HCT116 (cell line): ENCODE measurements around the gene ABCA6. TPM values are rescaled to one million over a fixed set of nuclear protein-coding genes. Genes with fewer than 3 reads are reported as not detected.

Experiments
- ATAC-seq: fragments of 200-7000 bp; cut with Tn5 transposase; 2 replicates; pipeline ENCODE4 v1.9.1; 2020; ENCODE audit warnings: mild to moderate bottlenecking, moderate library complexity
- BruUV-seq: library from RNA; stranded (reverse); fragments of 400-500 nt; replicated peaks from 2 replicates; lab custom pipeline; 2021; lab: Mats Ljungman, UMichigan
- CTCF ChIA-PET: fragments of 300-600 bp; sonication (Branson Sonifier 250); formaldehyde crosslinking; loops from one replicate; lab custom pipeline; 2021; ENCODE audit warnings: antibody characterized with exemption; lab: Charles Lee
- POLR2A ChIA-PET: fragments of 300-600, 350-600 bp; sonication (Branson Sonifier 250); formaldehyde crosslinking; loops from one replicate; lab custom pipeline; 2021; ENCODE audit warnings: antibody characterized with exemption; lab: Charles Lee
- RAD21 ChIA-PET, 2 experiments: fragments of 300-600 bp; sonication (Branson Sonifier 250); formaldehyde crosslinking; loops; one replicate each; lab custom pipeline; 2023; ENCODE audit warnings: low total read pairs in 2 of 2; ENCODE audit not compliant: uncharacterized antibody in 2 of 2, unreplicated experiment in 2 of 2, low non-redundant PET in 1 of 2; lab: Charles Lee
- DNase-seq: peaks from one replicate; pipeline ENCODE4 v3.0.0-alpha.2; 2010; ENCODE audit warnings: low read depth, low spot score
- H2AFZ ChIP-seq: fragments of 200-600 bp; shearing (Covaris generic), sonication (generic); 2 replicates; pipeline ENCODE4 v1.6.1; 2017; ENCODE audit warnings: low read depth, mixed run types, mixed read lengths, antibody characterized with exemption, low read length; ENCODE audit not compliant: poor library complexity, severe bottlenecking
- H3K27ac ChIP-seq: 2 replicates; pipeline ENCODE4 v1.5.1; 2012; ENCODE audit warnings: low read depth, low read length
- H3K27me3 ChIP-seq: fragments of 200-600 bp; sonication (generic); 2 replicates; pipeline ENCODE4 v1.6.1; 2016; ENCODE audit warnings: mixed run types, low read length, mixed read lengths; ENCODE audit not compliant: insufficient read depth
- H3K36me3 ChIP-seq, 2 experiments: fragments of 200-500 bp in 1 of 2; fragments of 200-600 bp in 1 of 2; sonication (Bioruptor generic) in 1 of 2; sonication (generic) in 1 of 2; 2 replicates each; pipeline versions ENCODE4 v1.5.1 to v1.6.1; 2014 to 2016; ENCODE audit warnings: low read length in 2 of 2, inconsistent platforms in 1 of 2, mixed read lengths in 1 of 2, mixed run types in 1 of 2; ENCODE audit not compliant: insufficient read depth in 2 of 2, control insufficient read depth in 1 of 2
- H3K4me1 ChIP-seq, 2 experiments: fragments of 200-600 bp in 1 of 2; sonication (generic) in 1 of 2; 2 replicates each; pipeline versions ENCODE4 v1.5.1 to v1.6.1; 2012 to 2017; ENCODE audit warnings: low read length in 2 of 2, inconsistent platforms in 1 of 2, mild to moderate bottlenecking in 1 of 2, mixed read lengths in 1 of 2, mixed run types in 1 of 2, moderate library complexity in 1 of 2; ENCODE audit not compliant: insufficient read depth in 2 of 2, control insufficient read depth in 1 of 2
- H3K4me2 ChIP-seq: fragments of 200-600 bp; sonication (generic); 2 replicates; pipeline ENCODE4 v1.6.1; 2017; ENCODE audit warnings: mixed run types, low read length, mixed read lengths
- H3K4me3 ChIP-seq, 2 experiments: fragments of 200-600 bp in 1 of 2; sonication (generic) in 1 of 2; replicated peaks in 1 of 2; 2 replicates each; pipeline ENCODE4 v1.5.1; 2011 to 2016; ENCODE audit warnings: low read length in 2 of 2, control low read depth in 1 of 2, low read depth in 1 of 2, mild to moderate bottlenecking in 1 of 2, mixed read lengths in 1 of 2, mixed run types in 1 of 2
- H3K79me2 ChIP-seq: fragments of 200-600 bp; sonication (generic); 2 replicates; pipeline ENCODE4 v1.6.1; 2017; ENCODE audit warnings: mild to moderate bottlenecking, mixed run types, low read length, moderate library complexity, mixed read lengths; ENCODE audit not compliant: insufficient read depth
- H3K9ac ChIP-seq: fragments of 200-600 bp; sonication (generic); 2 replicates; pipeline ENCODE4 v1.6.1; 2016; ENCODE audit warnings: low read length, mixed read lengths
- H3K9me2 ChIP-seq: fragments of 200-600 bp; sonication (generic), shearing (Covaris generic); 2 replicates; pipeline ENCODE4 v1.6.1; 2017; ENCODE audit warnings: mixed run types, mild to moderate bottlenecking, moderate library complexity; ENCODE audit not compliant: insufficient read depth
- H3K9me3 ChIP-seq, 2 experiments: fragments of 200-500 bp in 1 of 2; fragments of 200-600 bp in 1 of 2; sonication (Bioruptor generic) in 1 of 2; sonication (generic) in 1 of 2; 2 replicates each; pipeline ENCODE4 v1.6.1; 2014 to 2017; ENCODE audit warnings: low read length in 2 of 2, mixed read lengths in 2 of 2, inconsistent platforms in 1 of 2, low read depth in 1 of 2, mild to moderate bottlenecking in 1 of 2, mixed run types in 1 of 2, moderate library complexity in 1 of 2; ENCODE audit not compliant: control insufficient read depth in 1 of 2, insufficient read depth in 1 of 2
- H4K20me1 ChIP-seq: fragments of 200-600 bp; sonication (generic), shearing (Covaris generic); 2 replicates; pipeline ENCODE4 v1.6.1; 2017; ENCODE audit warnings: mixed run types, mild to moderate bottlenecking, moderate library complexity; ENCODE audit not compliant: insufficient read depth
- ELF1 ChIP-seq: IDR thresholded peaks from 2 replicates; pipeline ENCODE4 v1.6.1; 2012; ENCODE audit warnings: low read depth, borderline replicate concordance
- EZH2phosphoT487 ChIP-seq: fragments of 200-600 bp; IDR thresholded peaks from 2 replicates; pipeline ENCODE4 v1.6.1; 2018; ENCODE audit warnings: antibody characterized with exemption, borderline replicate concordance
- FOSL1 ChIP-seq: IDR thresholded peaks from 2 replicates; pipeline ENCODE4 v1.6.1; 2012; ENCODE audit warnings: low read depth
- JUND ChIP-seq: IDR thresholded peaks from 2 replicates; pipeline ENCODE4 v1.6.1; 2012
- POLR2A ChIP-seq: IDR thresholded peaks from 2 replicates; pipeline ENCODE4 v1.7.0; 2011; ENCODE audit warnings: borderline replicate concordance; ENCODE audit not compliant: insufficient read depth, insufficient read length; ENCODE audit errors: extremely low read depth
- POLR2AphosphoS5 ChIP-seq: IDR thresholded peaks from 2 replicates; pipeline ENCODE4 v1.6.1; 2011; ENCODE audit warnings: mild to moderate bottlenecking, low read depth, low read length, moderate library complexity
- RAD21 ChIP-seq: IDR thresholded peaks from 2 replicates; pipeline ENCODE4 v1.6.1; 2012; ENCODE audit warnings: low read depth, mild to moderate bottlenecking
- SIN3A ChIP-seq: IDR thresholded peaks from 2 replicates; pipeline ENCODE4 v1.6.1; 2012; ENCODE audit warnings: low read depth
- SP1 ChIP-seq: IDR thresholded peaks from 2 replicates; pipeline ENCODE4 v1.6.1; 2012; ENCODE audit warnings: low read depth
- SRF ChIP-seq: IDR thresholded peaks from 2 replicates; pipeline ENCODE4 v1.6.1; 2012; ENCODE audit warnings: low read depth
- ZFX ChIP-seq: fragments of 450-650 bp; IDR thresholded peaks from 2 replicates; pipeline ENCODE4 v1.6.1; 2017
- ZNF274 ChIP-seq: fragments of 200-500 bp; sonication (Bioruptor generic); IDR thresholded peaks from 2 replicates; pipeline ENCODE4 v1.6.1; 2014; ENCODE audit warnings: mild to moderate bottlenecking, low read depth, low read length, inconsistent platforms
- intact Hi-C: fragments of 100-400 bp; cut with micrococcal nuclease; formaldehyde crosslinking; loops from 2 replicates; pipeline ENCODE4 v1.10.0; 2022
- total RNA-seq: library from RNA; stranded (reverse); gene quantifications from one replicate; pipeline ENCODE4 v1.2.1, GENCODE V29; 2021; ENCODE audit not compliant: unreplicated experiment
- TF ChIP-seq, protein P1 (sequence below): IDR thresholded peaks from 2 replicates; pipeline ENCODE4 v1.6.1; 2012; ENCODE audit warnings: low read depth
- TF ChIP-seq, protein P2 (sequence below): IDR thresholded peaks from 2 replicates; pipeline ENCODE4 v1.6.1; 2012
- TF ChIP-seq, protein P3 (sequence below): IDR thresholded peaks from 2 replicates; pipeline ENCODE4 v1.6.1; 2011; ENCODE audit warnings: mild to moderate bottlenecking, low read length, moderate library complexity; ENCODE audit not compliant: insufficient replicate concordance; ENCODE audit errors: extremely low read depth

ABCA6 gene
- total RNA-seq, 1 experiment from 2014 or later, result 0.44 TPM

DNA sequence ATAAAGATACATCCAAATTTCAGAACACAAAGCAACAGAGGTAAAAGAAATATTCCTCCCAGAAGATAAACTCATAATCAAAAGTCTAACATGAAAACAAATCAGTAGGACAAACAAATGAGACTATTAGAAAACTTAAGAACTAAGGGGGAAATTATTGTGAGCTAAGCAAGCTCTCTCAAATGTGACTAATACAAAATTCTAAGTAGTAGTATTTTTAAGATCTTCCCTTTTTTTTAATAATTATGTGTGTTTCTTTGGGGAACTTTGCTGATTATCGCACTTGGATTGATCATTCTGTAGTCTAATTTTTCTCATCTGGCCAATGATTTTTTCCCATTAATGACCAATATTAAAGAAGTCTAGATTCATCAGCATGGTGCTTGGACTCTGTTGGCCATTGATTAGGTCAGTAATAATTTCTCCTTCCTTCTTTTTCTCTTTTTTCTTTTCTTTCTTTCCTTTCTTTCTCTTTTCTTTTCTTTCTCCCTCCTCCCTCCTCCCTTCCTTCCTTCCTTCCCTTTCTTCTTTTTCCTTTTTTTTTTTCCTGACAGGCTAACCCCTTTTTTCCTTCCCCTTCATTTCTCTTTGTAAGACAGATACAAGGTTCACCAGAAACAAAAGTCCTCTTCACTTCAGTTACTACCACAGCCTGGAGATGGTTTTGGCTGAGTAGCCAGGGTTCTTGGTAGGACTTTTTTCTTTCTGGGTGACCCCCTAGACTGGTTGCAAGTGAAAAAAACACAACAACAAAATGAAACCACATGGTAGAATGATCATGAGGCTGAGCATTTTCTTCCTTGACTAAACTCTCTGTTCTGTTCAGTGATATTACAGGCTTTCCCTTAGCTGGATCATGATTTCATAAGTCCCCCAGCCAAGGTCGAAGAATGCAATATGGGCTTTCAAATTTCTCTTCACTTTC is 2.9 kb upstream of the ABCA6 start:
- DNase-seq, result no peak
- H3K27me3 ChIP-seq, result no peaks in the 10 kb centered on the region
- H3K9me2 ChIP-seq, result no peaks in the 10 kb centered on the region
- no peak overlapping the region for H3K9ac ChIP-seq
- H3K4me3 ChIP-seq, result no peak overlapping the region
- intact Hi-C loops, result no loop called here
- H3K4me1 ChIP-seq, result no peaks in the 10 kb centered on the region
- H3K36me3 ChIP-seq, result no peaks in the 10 kb centered on the region
- H4K20me1 ChIP-seq, result no peaks in the 10 kb centered on the region
- no peak for ATAC-seq
- ChIA-PET POLR2A (no interaction called here), RAD21 (no interaction called here), CTCF (no interaction called here)
- H2AFZ ChIP-seq, result no peak overlapping the region
- H3K4me2 ChIP-seq, result no peak overlapping the region
- no TSS peak for BruUV-seq
- H3K9me3 ChIP-seq, result no peaks in the 10 kb centered on the region
- H3K79me2 ChIP-seq, result no peaks in the 10 kb centered on the region
- no peak for TF ChIP-seq FOSL1
- no peak for TF ChIP-seq SIN3A
- H3K27ac ChIP-seq, result no peak overlapping the region

DNA sequence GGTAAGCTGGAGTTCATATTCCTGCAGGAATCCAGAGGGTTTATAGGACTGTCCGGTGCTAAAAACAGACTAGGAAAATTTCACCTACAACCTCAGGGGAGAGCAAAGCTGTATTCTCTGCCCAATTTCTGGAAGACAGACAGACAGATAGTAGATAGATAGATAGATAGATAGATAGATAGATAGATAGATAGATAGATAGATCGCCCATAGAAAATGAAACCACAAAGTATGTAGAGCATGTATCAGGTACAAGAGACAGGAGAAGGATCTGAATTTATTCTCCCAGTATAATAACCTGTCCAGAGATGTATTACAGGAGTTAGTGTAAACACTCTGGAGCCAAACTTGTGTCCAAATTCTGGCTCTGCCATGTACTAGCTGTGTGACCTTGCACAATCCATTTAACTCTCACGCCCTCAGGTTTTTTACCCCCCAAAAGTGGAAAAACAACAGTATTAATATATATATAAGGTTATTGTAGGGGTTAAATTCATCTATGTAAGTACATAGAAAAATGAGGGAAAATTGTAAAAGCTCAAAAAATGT is 2.1 kb upstream of the ABCA6 start:
- no peaks in the 10 kb centered on the region for H3K27me3 ChIP-seq
- no peaks in the 10 kb centered on the region for H4K20me1 ChIP-seq
- H3K9me2 ChIP-seq, result no peaks in the 10 kb centered on the region
- no peak overlapping the region for H3K4me3 ChIP-seq
- ATAC-seq (no peak), DNase-seq (no peak)
- H3K4me1 ChIP-seq, result no peaks in the 10 kb centered on the region
- H3K79me2 ChIP-seq, result no peaks in the 10 kb centered on the region
- H2AFZ ChIP-seq, result no peak overlapping the region
- no peak overlapping the region for H3K9ac ChIP-seq
- no peaks in the 10 kb centered on the region for H3K36me3 ChIP-seq
- H3K4me2 ChIP-seq, result no peak overlapping the region
- no peaks in the 10 kb centered on the region for H3K9me3 ChIP-seq
- ChIA-PET RAD21 (no interaction called here), CTCF (no interaction called here), POLR2A (interaction anchor here (0.6 kb wide), 1 partner anchor 41 kb away, joined by 4 read pairs; no protein-coding TSS in a partner anchor)
- intact Hi-C loops, result no loop called here
- no peak overlapping the region for H3K27ac ChIP-seq
- BruUV-seq, result no TSS peak
- TF ChIP-seq ELF1 (no peak), JUND (no peak), POLR2A (no peak), SRF (no peak), POLR2AphosphoS5 (no peak), RAD21 (no peak), ZFX (no peak), ZNF274 (no peak), EZH2phosphoT487 (no peak), SP1 (no peak)
- TF ChIP-seq, protein P1, sequence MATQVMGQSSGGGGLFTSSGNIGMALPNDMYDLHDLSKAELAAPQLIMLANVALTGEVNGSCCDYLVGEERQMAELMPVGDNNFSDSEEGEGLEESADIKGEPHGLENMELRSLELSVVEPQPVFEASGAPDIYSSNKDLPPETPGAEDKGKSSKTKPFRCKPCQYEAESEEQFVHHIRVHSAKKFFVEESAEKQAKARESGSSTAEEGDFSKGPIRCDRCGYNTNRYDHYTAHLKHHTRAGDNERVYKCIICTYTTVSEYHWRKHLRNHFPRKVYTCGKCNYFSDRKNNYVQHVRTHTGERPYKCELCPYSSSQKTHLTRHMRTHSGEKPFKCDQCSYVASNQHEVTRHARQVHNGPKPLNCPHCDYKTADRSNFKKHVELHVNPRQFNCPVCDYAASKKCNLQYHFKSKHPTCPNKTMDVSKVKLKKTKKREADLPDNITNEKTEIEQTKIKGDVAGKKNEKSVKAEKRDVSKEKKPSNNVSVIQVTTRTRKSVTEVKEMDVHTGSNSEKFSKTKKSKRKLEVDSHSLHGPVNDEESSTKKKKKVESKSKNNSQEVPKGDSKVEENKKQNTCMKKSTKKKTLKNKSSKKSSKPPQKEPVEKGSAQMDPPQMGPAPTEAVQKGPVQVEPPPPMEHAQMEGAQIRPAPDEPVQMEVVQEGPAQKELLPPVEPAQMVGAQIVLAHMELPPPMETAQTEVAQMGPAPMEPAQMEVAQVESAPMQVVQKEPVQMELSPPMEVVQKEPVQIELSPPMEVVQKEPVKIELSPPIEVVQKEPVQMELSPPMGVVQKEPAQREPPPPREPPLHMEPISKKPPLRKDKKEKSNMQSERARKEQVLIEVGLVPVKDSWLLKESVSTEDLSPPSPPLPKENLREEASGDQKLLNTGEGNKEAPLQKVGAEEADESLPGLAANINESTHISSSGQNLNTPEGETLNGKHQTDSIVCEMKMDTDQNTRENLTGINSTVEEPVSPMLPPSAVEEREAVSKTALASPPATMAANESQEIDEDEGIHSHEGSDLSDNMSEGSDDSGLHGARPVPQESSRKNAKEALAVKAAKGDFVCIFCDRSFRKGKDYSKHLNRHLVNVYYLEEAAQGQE, result no peak
- TF ChIP-seq, protein P2, sequence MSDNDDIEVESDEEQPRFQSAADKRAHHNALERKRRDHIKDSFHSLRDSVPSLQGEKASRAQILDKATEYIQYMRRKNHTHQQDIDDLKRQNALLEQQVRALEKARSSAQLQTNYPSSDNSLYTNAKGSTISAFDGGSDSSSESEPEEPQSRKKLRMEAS, result no peak
- TF ChIP-seq, protein P3, sequence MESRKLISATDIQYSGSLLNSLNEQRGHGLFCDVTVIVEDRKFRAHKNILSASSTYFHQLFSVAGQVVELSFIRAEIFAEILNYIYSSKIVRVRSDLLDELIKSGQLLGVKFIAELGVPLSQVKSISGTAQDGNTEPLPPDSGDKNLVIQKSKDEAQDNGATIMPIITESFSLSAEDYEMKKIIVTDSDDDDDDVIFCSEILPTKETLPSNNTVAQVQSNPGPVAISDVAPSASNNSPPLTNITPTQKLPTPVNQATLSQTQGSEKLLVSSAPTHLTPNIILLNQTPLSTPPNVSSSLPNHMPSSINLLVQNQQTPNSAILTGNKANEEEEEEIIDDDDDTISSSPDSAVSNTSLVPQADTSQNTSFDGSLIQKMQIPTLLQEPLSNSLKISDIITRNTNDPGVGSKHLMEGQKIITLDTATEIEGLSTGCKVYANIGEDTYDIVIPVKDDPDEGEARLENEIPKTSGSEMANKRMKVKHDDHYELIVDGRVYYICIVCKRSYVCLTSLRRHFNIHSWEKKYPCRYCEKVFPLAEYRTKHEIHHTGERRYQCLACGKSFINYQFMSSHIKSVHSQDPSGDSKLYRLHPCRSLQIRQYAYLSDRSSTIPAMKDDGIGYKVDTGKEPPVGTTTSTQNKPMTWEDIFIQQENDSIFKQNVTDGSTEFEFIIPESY, result no peak
